Nephron progenitor cell (in vitro differentiated cells): ENCODE results near the gene HNRNPC.

Source experiments
- DNase-seq: peaks from one replicate; pipeline ENCODE4 v3.0.0; 2021
- H3K27ac Mint-ChIP-seq: 2 replicates; pipeline ENCODE4 v1.8.0; 2021; ENCODE audit warnings: mild to moderate bottlenecking, moderate library complexity, mixed read lengths
- H3K27me3 Mint-ChIP-seq: 2 replicates; pipeline ENCODE4 v1.8.0; 2021; ENCODE audit warnings: mild to moderate bottlenecking, low read depth, mixed read lengths; ENCODE audit not compliant: poor library complexity
- H3K36me3 Mint-ChIP-seq: 2 replicates; pipeline ENCODE4 v1.8.0; 2021; ENCODE audit warnings: low read depth, mixed read lengths
- H3K4me1 Mint-ChIP-seq: 2 replicates; pipeline ENCODE4 v1.8.0; 2021; ENCODE audit warnings: mixed read lengths
- H3K4me3 Mint-ChIP-seq: 2 replicates; pipeline ENCODE4 v1.8.0; 2021; ENCODE audit warnings: mild to moderate bottlenecking, moderate library complexity, mixed read lengths
- H3K9me3 Mint-ChIP-seq: 2 replicates; pipeline ENCODE4 v1.8.0; 2021; ENCODE audit warnings: mild to moderate bottlenecking, moderate library complexity, mixed read lengths
- CTCF ChIP-seq: fragments of 200-600 bp; sonication (generic); IDR thresholded peaks from 2 replicates; pipeline ENCODE4 v1.5.0; 2021; ENCODE audit warnings: antibody characterized with exemption

Gene HNRNPC

GRCh38 chr14:21203470-21204166 is 65.6 kb downstream of the HNRNPC start:
- Mint-ChIP-seq H3K27me3 (peaks cover 2% of the 10 kb centered on the region), H3K4me3 (no peak overlapping the region), H3K27ac (peak overlapping the region; percentile 93), H3K9me3 (no peaks in the 10 kb centered on the region), H3K4me1 (peaks cover 15% of the 10 kb centered on the region), H3K36me3 (peaks cover 62% of the 10 kb centered on the region)
- DNase-seq, result no peak
- no peak for TF ChIP-seq CTCF

GRCh38 chr14:21202463-21203358 is 66.5 kb downstream of the HNRNPC start:
- peaks cover 4% of the 10 kb centered on the region for H3K9me3 Mint-ChIP-seq
- H3K27me3 Mint-ChIP-seq, result peaks cover 2% of the 10 kb centered on the region
- DNase-seq, result no peak
- H3K4me1 Mint-ChIP-seq, result peaks cover 15% of the 10 kb centered on the region
- peak overlapping the region; percentile 93 for H3K27ac Mint-ChIP-seq
- no peak for TF ChIP-seq CTCF
- no peak overlapping the region for H3K4me3 Mint-ChIP-seq
- H3K36me3 Mint-ChIP-seq, result peaks cover 53% of the 10 kb centered on the region

GRCh38 chr14:21201732-21202462 is 67.3 kb downstream of the HNRNPC start:
- H3K36me3 Mint-ChIP-seq, result peaks cover 45% of the 10 kb centered on the region
- H3K9me3 Mint-ChIP-seq, result peaks cover 11% of the 10 kb centered on the region
- TF ChIP-seq CTCF, result no peak
- H3K4me3 Mint-ChIP-seq, result no peak overlapping the region
- H3K27ac Mint-ChIP-seq, result peak overlapping the region; percentile 77
- DNase-seq, result no peak
- H3K27me3 Mint-ChIP-seq, result peaks cover 2% of the 10 kb centered on the region
- peaks cover 15% of the 10 kb centered on the region for H3K4me1 Mint-ChIP-seq

GRCh38 chr14:21200752-21201461 is 68.3 kb downstream of the HNRNPC start:
- Mint-ChIP-seq H3K27ac (peak overlapping the region; percentile 1), H3K27me3 (peaks cover 2% of the 10 kb centered on the region), H3K4me1 (peaks cover 15% of the 10 kb centered on the region), H3K4me3 (no peak overlapping the region), H3K9me3 (peaks cover 11% of the 10 kb centered on the region), H3K36me3 (peaks cover 35% of the 10 kb centered on the region)
- no peak for TF ChIP-seq CTCF
- DNase-seq, result no peak

- Mint-ChIP-seq H3K4me3 (no peak overlapping the region), H3K36me3 (peaks cover 25% of the 10 kb centered on the region), H3K4me1 (peaks cover 15% of the 10 kb centered on the region), H3K27ac (no peak overlapping the region), H3K27me3 (peaks cover 2% of the 10 kb centered on the region), H3K9me3 (peaks cover 11% of the 10 kb centered on the region)
- DNase-seq, result no peak
- no peak for TF ChIP-seq CTCF
Observed at GRCh38 chr14:21199611-21200560, 69.4 kb downstream of the HNRNPC start.
